DMS153 treated with DMSO at 0.1 percent for 48 hours (cell line): ENCODE data around the gene AUNIP.
"Not testable (repeated sequence)": the region's sequence is repeated elsewhere in the genome, so short reads cannot be mapped to it uniquely, and the experiment has no call there.

ENCODE experiments used
- DNase-seq: peaks from one replicate; lab custom pipeline; 2025; ENCODE audit not compliant: unreplicated experiment; lab: John Stamatoyannopoulos, UW

Gene AUNIP

DNA sequence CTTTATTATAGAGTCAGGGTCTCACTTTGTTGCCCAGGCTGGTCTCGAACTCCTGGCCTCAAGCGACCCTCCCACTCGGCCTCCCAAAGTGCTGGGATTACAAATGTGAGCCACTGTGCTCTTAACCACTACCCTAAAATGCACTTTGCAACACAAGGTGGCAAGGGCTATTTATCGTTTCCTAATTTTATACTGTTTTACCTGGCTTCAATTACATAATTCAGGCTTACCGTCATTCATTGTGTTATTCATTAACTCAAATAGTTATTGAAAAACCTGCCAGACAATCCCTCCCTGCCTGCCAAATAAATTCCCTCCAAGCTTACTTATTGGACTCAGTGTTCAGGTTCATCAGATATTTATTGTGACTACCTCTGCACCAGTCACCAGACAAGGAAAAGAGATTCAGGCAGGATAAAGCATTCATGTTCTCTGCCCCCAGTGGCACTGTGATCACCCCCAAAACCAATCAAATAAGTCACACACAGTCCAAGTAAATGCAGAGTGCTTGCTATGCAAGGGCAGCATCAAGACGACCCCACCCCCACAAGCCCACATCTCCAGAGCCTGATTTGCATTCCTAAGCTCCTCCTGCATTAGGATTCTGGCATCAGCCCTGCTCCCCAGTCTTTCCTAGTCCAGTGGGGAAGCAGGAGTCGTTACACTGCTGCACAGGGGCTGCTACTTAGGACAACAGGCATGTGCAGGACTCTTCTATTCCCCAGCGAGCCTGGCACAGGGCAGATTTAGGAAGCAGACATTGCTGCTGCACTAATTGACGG lies 8.1 kb upstream of the AUNIP start:
- no peak for DNase-seq

DNA sequence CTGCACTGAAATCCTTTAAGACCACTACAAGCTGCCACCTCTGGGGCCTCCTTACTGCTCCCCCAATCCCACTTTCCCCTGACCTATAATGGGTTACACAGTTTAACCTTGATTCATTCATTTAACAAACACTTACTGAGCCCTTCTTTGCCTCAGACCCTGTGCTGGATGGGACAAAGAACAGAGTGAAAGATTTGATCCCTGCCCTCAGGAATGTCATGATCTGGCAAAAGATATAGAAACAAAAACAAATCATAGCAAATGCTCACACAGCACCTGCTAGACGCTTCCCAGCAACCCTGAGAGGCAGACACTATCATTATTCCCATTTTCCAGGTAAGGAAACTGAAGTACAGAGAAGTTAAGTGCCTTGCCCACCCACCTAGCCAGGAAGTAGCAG lies 7.0 kb upstream of the AUNIP start:
- DNase-seq, result no peak

DNA sequence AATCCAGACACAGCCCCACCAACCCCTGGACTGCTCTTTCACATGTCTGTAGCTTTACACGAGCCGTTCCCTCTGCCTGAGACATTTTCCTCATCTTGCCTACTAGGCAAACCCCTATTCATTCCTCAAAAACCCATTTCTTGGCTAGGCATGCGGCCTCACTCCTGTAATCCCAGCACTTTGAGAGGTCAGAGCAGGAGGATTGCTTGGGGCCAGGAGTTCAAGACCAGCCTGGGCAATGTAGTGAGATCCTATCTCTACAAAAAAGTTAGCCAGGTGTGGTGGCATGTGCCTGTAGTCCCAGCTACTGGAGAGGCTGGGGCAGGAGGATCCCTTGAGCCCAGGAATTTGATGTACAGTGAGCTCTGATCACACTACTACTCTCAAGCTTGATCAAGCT lies 5.2 kb upstream of the AUNIP start:
- DNase-seq, result no peak

DNA sequence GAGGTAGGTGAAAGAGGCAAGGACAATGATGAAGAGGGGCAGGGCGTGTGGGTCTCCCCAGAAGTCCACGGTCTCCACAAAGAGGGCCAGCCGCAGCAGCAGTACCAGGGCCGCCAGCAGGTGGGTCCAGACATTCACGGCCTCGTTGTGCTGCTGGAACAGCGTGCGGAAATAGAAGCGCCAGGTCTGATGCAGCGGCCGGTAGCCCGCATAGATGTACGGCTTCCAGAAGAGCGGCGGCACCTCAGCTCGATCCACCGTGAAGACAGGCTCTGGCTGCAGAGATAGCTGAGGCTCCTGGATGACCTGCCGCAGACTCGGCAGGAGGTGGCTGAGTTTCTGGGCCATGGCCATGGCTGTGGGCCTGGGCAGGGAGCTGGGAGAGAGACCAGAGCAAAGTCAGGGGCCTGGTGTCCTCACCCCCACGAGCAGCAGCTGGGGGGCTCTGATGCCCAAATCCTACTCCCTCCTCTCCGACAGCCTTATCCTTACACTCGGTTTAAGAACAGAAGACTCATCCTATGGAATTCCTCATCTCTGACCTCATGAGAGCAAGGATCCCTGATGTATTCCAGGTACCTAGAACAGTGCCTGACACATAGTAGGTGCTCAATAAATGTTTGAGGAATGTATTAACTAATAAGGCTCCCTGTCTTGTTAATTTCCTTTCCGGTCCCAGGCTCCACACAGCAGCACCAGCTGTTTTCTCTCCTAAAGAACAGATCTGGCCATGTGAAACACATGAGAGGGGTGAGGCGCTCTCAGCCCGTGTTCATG lies 4.4 kb upstream of the AUNIP start:
- DNase-seq, result no peak

DNA sequence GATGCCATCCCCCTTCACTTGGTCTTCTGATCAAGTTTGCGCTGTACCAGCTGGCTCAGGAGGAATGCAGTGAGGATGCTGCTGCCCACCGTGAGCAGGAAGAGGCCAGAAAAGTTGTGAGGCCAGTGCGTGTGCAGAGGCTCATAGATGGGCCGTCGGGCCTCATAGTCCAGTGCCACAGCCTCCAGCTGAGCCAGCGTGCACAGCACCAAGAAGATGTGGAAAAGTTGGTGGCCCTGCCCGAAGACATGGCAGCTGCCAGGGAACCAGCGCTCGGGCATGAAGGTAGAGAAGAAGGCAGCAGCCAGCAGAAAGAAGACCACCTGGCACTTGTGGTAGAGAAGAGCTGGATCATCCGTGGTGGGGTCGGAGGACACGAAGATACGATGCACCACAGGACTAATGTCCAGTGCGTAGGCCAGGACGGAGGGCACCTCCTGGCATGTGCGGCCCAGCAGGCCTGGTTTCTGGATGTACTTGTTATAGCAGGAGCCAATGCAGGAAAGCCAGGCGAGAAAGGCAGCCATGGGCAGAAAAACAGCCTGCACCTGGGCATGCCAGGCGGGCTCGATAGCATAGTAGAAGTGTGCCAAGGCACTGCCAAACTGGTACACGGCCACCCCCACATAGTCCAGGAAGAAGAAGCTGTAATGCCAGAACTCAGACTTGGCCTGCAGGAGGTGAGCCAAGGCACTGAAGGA lies 3.7 kb upstream of the AUNIP start:
- DNase-seq, result no peak

DNA sequence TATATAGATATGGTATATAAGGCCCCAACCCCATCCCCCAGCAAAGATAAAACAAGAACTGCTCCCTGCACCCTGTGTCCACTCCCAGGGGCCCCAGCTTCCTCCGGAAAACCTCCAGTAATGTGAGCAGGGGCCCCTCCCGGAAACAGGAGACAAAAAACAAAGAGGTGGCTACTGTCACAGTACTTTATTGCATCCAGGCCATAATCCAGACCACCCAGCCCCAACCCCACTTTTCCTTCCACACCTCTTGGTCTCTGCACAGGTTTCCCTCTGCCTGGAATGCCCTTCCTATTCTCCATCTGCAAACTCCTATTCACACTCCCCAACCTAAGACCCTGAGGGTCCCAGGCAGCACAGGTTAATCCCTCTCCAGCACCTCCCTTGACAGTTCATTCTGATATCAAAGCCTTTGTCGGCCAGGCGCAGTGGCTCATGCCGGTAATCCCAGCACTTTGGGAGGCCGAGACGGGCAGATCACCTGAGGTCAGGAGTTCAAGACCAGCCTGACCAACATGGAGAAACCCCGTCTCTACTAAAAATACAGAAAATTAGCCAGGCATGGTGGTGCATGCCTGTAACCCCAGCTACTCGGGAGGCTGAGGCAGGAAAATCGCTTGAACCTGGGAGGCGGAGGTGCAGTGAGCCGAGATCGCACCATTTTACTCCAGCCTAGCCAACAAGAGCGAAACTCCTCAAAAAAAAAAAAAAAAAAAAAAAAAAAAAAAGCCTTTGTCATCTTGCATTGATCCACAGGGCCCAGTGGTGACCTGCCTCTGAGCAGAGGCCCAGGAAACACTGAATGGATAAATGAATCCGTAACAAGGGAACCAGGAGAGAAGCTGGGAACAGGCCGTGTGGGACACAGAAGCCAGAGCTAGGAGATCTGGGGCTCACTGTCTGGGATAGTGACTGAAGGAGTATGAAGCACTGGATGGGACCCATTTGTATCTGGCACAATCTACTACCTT lies 2.3 kb upstream of the AUNIP start:
- DNase-seq, result no peak

DNA sequence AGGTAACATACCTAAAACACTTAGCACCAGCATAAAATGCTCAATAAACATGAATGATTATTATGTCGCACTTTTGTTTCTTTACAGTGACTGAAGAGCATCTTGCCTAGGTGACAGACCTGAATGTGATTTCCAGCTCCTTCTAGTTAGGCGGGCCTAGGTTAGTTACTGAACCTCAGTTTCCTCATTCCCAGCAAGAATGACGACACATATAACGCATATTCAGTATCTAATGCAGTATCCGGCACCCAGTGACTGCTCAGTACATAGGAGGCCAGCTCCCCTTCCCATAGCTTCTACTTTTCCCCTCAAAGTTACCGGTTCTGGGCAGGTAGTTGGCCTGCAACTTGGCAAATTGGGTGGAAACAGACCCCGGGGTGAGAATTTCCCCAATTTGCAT lies 763 bp downstream of the AUNIP start:
- DNase-seq, result no peak

DNA sequence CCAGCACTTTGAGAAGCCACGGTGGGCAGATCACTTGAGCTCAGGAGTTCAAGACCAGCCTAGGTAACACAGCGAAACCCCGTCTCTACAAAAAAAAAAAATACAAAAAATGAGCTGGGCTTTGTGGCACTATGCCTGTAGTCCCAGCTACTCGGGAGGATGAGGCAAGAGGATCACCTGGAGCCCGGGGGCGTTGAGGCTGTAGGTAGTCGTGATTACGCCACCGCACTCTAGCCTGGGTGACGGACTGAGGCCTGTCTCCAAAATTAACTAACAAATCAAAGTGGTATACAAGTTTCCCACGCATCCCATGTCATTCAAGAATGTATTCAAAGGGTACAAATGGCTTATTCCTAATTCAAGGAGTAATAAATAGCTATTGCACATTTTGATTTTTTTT lies 2.4 kb downstream of the AUNIP start:
- DNase-seq, result no peak

DNA sequence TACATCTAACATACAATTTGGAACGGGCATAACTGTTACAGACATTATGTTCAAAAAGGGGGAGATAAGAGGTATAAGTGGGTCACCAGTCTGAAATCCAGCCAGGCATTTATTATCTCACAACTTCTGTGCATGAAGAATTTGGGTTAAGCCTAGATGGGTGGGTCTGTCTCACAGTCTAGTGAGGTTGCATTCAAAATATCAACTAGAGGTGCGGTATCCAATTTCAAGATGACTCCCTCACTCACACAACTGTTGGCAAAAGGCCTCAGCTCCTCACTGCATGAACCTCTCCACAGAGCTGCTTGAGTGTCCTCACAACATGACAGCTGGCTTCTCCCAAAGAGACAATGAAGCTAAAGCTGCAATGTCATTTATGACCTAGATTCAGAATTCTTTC lies 4.7 kb downstream of the AUNIP start:
- DNase-seq, result no peak

DNA sequence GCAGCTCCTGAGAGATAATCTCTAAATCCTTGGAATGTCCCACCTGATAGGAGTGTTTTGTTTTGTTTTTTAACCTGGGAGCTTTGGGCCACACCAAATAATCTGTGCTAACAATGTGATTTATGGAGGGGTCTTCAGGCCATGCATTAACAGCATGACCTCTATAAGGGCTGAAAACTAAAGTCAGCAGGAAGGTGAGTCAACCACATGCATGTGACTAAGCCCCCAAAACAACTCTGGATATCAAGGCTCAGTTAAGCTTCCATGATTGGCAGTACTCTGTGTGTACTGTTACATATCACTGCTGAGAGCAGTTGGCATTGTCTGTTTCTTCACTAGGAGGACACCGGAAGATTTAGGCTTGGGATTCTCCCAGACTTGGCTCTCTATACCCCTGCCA lies 10.7 kb downstream of the AUNIP start:
- no peak for DNase-seq

DNA sequence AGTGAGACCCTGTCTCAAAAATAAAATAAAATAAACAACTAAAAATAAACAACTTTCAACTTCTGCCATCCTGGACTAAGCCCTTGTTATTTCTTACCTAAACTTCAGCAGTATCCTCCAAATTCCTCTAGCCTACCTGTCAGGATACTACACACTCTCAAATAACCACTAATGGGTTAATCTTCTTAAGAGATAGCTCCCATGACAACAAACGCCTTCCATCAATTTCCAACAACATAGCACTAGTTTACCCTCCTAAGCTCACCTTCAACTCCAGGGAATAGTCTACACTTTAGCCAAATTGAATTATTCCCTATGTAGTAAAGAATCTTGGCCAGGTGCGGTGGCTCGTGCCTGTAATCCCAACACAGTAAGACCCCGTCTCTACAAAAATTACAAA lies 11.3 kb downstream of the AUNIP start:
- no peak for DNase-seq

DNA sequence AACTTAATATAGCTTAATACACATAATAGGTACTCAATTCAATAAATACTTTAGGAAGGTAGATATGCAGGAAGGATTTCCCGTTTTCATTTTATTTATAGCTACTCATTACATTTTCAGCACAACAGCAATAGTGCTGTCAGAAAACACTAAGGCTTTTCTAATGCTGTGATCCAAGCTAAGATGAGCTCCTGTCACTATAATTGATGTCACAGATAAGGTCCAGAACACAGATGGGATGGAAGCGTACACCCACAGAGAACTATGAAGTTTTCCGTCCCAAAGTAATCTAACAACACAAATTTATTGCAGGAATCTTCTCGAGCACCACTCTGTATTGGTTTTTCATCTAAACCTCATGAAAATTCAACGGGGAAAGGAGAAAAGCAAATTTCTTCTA lies 13.6 kb downstream of the AUNIP start:
- no peak for DNase-seq

DNA sequence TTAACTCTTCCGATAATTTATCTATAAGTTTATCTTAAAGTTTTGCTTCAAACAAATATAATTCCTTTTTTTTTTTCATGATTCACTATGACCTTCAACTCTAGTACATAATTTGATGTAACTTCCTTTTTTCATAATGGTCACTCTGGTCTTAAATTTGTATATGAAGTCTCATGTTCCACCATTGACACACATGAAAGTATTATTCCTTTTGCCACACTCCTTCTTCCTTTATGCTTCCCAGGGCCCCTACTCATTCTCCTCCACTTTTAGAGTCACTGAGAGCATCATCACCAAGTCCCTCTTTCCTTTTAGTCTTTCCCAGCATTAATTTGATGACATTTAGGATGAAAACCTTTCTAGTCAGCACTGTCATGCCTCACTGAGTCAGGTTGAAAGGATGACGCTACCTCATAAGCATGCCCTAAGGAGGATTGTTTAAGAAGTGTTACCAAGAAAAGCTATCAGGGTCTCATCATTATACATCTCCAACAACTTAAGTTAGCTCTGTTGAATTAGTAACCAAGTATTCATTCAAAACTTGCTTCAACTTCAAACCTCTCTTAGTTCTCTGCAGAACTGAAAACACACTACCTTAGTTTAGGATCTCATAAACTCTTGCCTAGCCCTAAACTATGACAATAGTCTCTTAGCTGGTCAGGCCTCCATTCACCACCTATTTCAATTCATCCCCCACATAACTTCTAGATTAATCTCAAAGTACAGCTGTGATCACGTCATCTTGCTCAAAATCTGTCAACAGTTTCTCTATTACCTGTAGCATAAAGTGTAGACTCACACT lies 14.5 kb downstream of the AUNIP start:
- no peak for DNase-seq

DNA sequence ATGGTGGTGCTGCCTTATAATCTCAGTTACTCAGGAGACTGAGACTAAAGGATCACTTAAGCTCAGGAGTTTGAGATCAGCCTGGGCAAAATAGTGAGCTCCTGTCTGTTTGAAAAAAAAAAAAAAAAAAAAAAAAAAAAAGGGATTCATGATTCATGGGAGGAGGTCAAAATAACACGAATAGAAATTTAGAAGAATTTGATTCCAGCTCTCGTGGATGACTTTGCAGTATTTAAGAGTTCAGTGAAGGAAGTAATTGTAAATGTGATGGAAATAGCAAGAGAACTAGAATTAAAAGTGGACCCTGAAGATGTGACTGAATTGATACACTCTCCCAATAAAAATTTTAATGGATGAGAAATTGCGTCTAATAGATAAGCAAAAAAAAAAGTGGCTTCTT lies 15.8 kb downstream of the AUNIP start:
- no peak for DNase-seq

DNA sequence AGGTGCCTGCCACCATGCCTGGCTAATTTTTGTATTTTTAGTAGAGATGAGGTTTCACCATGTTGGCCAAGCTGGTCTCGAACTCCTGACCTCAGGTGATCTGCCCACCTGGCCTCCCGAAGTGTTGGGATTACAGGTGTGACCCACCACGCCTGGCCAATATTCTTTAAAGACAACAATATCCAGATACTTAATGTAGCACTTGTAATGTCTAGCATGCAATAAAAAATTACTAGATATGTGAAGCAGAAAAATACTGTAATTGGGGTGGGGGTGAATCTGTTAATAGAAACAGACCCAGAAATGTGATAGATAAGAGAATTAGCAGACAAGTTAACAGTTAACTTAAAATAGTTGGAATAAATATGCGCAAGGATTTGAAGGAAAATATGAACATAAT lies 19.4 kb downstream of the AUNIP start:
- DNase-seq, result not testable (repeated sequence)

DNA sequence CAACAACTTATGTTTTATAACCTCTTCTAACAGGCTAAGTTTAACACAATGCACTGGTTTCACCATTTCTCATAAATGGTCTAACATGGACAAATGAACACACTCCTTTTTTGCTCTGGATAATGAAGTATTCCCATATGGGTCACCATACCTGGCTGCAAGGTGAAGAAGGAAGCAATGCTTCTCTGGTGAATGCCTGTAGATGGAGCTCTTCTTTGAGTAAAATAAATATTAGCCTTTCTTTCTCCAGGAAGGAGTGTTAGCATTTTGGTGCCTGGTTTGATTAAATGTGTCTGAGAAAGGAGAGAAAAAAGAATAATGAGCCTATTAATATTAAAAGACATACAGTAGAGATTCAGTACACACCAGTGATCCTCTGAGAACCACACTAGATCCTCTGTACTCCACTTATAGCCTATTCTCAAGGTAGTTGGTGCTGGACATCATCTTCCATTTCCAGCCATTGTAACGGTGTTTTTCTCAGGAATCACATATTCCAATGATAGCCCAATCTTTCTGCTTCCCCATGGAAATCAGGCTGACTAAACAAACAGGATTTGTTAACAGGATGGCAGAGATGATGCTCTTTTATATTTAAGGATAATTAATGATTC lies 21.9 kb downstream of the AUNIP start:
- DNase-seq, result peak; percentile 64

DNA sequence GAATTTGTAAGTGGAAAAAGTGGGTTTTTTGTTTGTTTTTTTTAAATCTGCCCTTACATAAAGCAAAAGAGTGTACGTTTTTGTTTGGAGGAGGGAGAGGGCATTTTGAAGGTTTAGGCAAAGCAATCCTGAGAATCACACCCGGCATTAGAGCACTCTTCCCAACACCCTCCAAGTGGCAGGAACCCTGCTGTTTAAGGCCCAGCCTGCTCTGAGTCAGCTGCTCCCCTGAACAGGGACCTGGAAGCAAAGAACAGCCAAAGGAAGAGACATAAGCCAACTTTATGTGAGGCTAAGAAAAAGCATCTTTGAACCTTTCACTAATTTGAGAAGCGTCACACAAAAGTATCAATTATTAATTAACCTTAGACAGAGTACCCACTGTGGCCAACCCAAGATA lies 22.6 kb downstream of the AUNIP start:
- DNase-seq, result no peak

DNA sequence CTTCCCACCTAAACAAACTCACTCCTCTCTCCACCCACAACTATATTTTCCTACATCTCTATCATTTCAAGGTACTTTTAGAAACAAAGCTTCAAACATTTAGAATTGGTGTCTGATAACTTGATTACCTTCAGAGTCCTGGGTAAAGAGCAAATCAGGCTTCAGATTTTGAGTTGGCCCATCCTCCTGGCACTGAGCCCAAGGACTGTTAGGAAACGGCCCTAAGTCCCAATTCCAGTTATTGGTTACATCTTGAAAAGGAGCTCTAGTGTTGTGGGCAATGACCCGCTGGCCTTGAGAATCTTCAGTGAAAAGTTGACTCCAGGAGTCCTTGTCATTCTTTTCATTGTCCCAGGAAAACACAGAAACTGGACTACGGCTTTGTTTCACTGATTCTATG lies 24.4 kb downstream of the AUNIP start:
- DNase-seq, result no peak

DNA sequence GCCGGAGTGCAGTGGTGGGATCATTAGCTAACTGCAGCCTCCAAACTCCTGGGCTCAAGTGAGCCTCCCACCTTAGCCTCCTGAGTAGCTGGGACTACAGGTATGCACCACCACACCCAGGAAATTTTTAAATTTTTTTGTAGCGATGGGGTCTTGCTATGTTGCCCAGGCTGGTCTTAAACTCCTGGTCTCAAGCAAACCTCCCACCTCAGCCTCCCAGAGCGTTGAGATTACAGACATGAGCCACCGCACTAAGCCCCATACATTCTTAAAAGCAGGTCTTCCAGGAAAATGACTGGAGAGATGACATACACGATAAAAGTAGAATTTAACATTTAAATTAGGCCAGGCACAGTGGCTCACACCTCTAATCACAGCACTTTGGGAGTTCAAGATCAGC lies 26.1 kb downstream of the AUNIP start:
- DNase-seq, result no peak
